ENCODE results near the gene ADAMTS2. TPM values are rescaled to one million over a fixed set of nuclear protein-coding genes. Genes with fewer than 3 reads are reported as not detected.
"Not testable (repeated sequence)": the region's sequence is repeated elsewhere in the genome, so short reads cannot be mapped to it uniquely, and the experiment has no call there.

Gene ADAMTS2
- total and polyA plus RNA-seq, 12 donors = 4.3 to 70.3 (median 22.4) TPM

- no peak overlapping the region for H3K4me3 ChIP-seq
- no peaks in the 10 kb centered on the region for H3K4me1 ChIP-seq (replicated peaks in 1 of 2)
- no peaks in the 10 kb centered on the region for H3K36me3 ChIP-seq (replicated peaks in 1 of 2)
- no peak for DNase-seq
- intact Hi-C loops (cut with DNase I) = no loop called here
- WGBS, 4 donors = 86 to 95% (median 92%) methylated on average over 9 to 12 of the region's 12 CpGs
- H3K27ac ChIP-seq = no peak overlapping the region
- TF ChIP-seq CTCF (IDR thresholded peaks at IDR 0.05) = no peak
- no peak for TF ChIP-seq POLR2A (IDR thresholded peaks at IDR 0.05)
- no peaks in the 10 kb centered on the region for H3K27me3 ChIP-seq
- no peaks in the 10 kb centered on the region for H3K9me3 ChIP-seq (replicated peaks in 1 of 3)
Observed at GRCh38 chr5:179112469-179113142, 232.7 kb downstream of the ADAMTS2 start.

- Histone ChIP-seq H3K4me1 (replicated peaks in 1 of 2) (no peaks in the 10 kb centered on the region), H3K9me3 (replicated peaks in 1 of 3) (peaks cover 0 to 6% (median 0%) of the 10 kb centered on the region in 3 donors), H3K36me3 (replicated peaks in 1 of 2) (no peaks in the 10 kb centered on the region), H3K27me3 (no peaks in the 10 kb centered on the region), H3K4me3 (no peak overlapping the region), H3K27ac (no peak overlapping the region)
- WGBS, 4 donors = 81 to 88% (median 83%) methylated on average over 21 of the region's 21 CpGs
- no peak for DNase-seq
- TF ChIP-seq CTCF (IDR thresholded peaks at IDR 0.05) (no peak), POLR2A (IDR thresholded peaks at IDR 0.05) (no peak)
- intact Hi-C loops (cut with DNase I) = no loop called here
Observed at GRCh38 chr5:179111267-179112207, 233.7 kb downstream of the ADAMTS2 start.

DNA sequence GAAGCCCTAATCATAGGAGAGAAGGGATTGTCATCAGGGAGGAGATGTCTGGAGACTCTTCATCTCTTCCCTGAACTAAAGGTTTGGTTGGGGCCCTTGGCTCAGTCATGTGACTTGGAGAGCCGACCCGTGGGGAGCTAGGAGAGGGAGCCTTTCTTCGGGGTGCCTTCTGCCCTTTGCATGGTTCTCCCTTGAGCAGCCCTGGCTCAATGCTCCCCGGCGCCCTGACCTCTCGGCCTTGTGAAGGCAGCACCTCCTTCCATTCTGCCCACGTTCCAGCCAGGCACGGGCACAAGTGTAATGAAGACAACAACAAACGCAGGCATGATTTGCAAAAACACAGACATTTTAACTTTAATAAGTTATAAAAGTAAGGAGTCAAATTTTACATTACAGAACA, 234.7 kb downstream of the ADAMTS2 start:
- Histone ChIP-seq H3K27me3 (no peaks in the 10 kb centered on the region), H3K36me3 (replicated peaks in 1 of 2) (no peaks in the 10 kb centered on the region), H3K9me3 (replicated peaks in 1 of 3) (peaks cover 0 to 6% (median 0%) of the 10 kb centered on the region in 3 donors), H3K4me1 (replicated peaks in 1 of 2) (no peaks in the 10 kb centered on the region), H3K27ac (no peak overlapping the region), H3K4me3 (no peak overlapping the region)
- TF ChIP-seq CTCF (IDR thresholded peaks at IDR 0.05) = no peak
- no peak for TF ChIP-seq POLR2A (IDR thresholded peaks at IDR 0.05)
- DNase-seq = no peak
- WGBS, 4 donors = 81 to 90% (median 89%) methylated on average over 9 of the region's 9 CpGs
- intact Hi-C loops (cut with DNase I) = no loop called here

GRCh38 chr5:179101282-179101681, 244.0 kb downstream of the ADAMTS2 start:
- not testable (repeated sequence) for DNase-seq; H3K4me1 ChIP-seq (replicated peaks in 1 of 2)
- H3K9me3 ChIP-seq (replicated peaks in 1 of 3) = peaks cover 0 to 23% (median 8%) of the 10 kb centered on the region in 3 donors

More at GRCh38 chr5:179101282-179101681, 244.0 kb downstream of the ADAMTS2 start:
- H3K27ac ChIP-seq; H3K27me3 ChIP-seq; H3K4me3 ChIP-seq; H3K36me3 ChIP-seq (replicated peaks in 1 of 2); intact Hi-C loops (cut with DNase I): not testable (repeated sequence)
- 90 to 97% (median 94%) methylated on average over 8 to 17 of the region's 17 CpGs for WGBS, 4 donors
